Activated CD4-positive, alpha-beta T cell treated with anti-CD3 and anti-CD28 coated beads, Interleukin-2, amount 50 U/mL, for 48 hours (primary cell): ENCODE data around the gene LRRC75A.
A peak's percentile ranks its signal among the peaks of the same experiment; 100 is the strongest.
"Not testable (repeated sequence)": the region's sequence is repeated elsewhere in the genome, so short reads cannot be mapped to it uniquely, and the experiment has no call there.

ENCODE experiments used
- DNase-seq, 2 experiments: peaks; one replicate each; pipeline ENCODE4 v3.0.0-alpha.2; 2020

The LRRC75A gene

GRCh38 chr17:16448490-16448889 lies 43.5 kb downstream of the LRRC75A start:
- no peak for DNase-seq

- no peak for DNase-seq
Observed at GRCh38 chr17:16447676-16448075, 44.3 kb downstream of the LRRC75A start.

- DNase-seq = no peak
Observed at GRCh38 chr17:16446338-16446983, 45.5 kb downstream of the LRRC75A start.

GRCh38 chr17:16444258-16444886 lies 47.6 kb downstream of the LRRC75A start:
- no peak for DNase-seq

- DNase-seq = peak in 1 of 2 experiments; percentile 54
Observed at GRCh38 chr17:16443511-16444257, 48.3 kb downstream of the LRRC75A start.

GRCh38 chr17:16442594-16443510 lies 49.1 kb downstream of the LRRC75A start:
- no peak for DNase-seq

- no peak for DNase-seq
Observed at GRCh38 chr17:16442141-16442540, 49.9 kb downstream of the LRRC75A start.

- DNase-seq = no peak
Observed at GRCh38 chr17:16440901-16441629, 50.9 kb downstream of the LRRC75A start.

- DNase-seq = not testable (repeated sequence)
Observed at GRCh38 chr17:16440354-16440753, 51.6 kb downstream of the LRRC75A start.

- no peak for DNase-seq
Observed at GRCh38 chr17:16439811-16440351, 52.1 kb downstream of the LRRC75A start.

GRCh38 chr17:16439303-16439791 lies 52.6 kb downstream of the LRRC75A start:
- no peak for DNase-seq

- peak; percentile 92 to 95 for DNase-seq
Observed at GRCh38 chr17:16438557-16439302, 53.3 kb downstream of the LRRC75A start.

GRCh38 chr17:16438173-16438556 lies 53.8 kb downstream of the LRRC75A start:
- DNase-seq = no peak

- DNase-seq = no peak
Observed at GRCh38 chr17:16437083-16437482, 54.9 kb downstream of the LRRC75A start.

- no peak for DNase-seq
Observed at GRCh38 chr17:16435925-16436886, 55.8 kb downstream of the LRRC75A start.

- DNase-seq = no peak
Observed at GRCh38 chr17:16434662-16435061, 57.3 kb downstream of the LRRC75A start.

GRCh38 chr17:16433514-16433913 lies 58.5 kb downstream of the LRRC75A start:
- DNase-seq = no peak

GRCh38 chr17:16432017-16432416 lies 60.0 kb downstream of the LRRC75A start:
- no peak for DNase-seq

- no peak for DNase-seq
Observed at GRCh38 chr17:16430650-16431049, 61.3 kb downstream of the LRRC75A start.

GRCh38 chr17:16429083-16429482 lies 62.9 kb downstream of the LRRC75A start:
- no peak for DNase-seq
